HFFc6 (cell line): ENCODE data around the gene CHRNB1. TPM values are rescaled to one million over a fixed set of nuclear protein-coding genes. Genes with fewer than 3 reads are reported as not detected.

Source experiments
- DNase-seq: peaks from one replicate; pipeline ENCODE4 v3.0.0-alpha.2; 2018
- H3K27ac Mint-ChIP-seq: 2 replicates; pipeline ENCODE4 v1.8.0; 2020; ENCODE audit warnings: mild to moderate bottlenecking, mixed read lengths
- H3K27me3 Mint-ChIP-seq: 2 replicates; pipeline ENCODE4 v1.8.0; 2021; ENCODE audit warnings: mild to moderate bottlenecking, moderate library complexity, mixed read lengths; ENCODE audit not compliant: insufficient read depth
- H3K36me3 Mint-ChIP-seq: 2 replicates; pipeline ENCODE4 v1.8.0; 2021; ENCODE audit warnings: low read depth, mixed read lengths
- H3K4me1 Mint-ChIP-seq: 2 replicates; pipeline ENCODE4 v1.8.0; 2020; ENCODE audit warnings: low read depth, mixed read lengths
- H3K4me3 Mint-ChIP-seq: 2 replicates; pipeline ENCODE4 v1.8.0; 2020; ENCODE audit warnings: mild to moderate bottlenecking, moderate library complexity, mixed read lengths
- H3K9me3 Mint-ChIP-seq: 2 replicates; pipeline ENCODE4 v1.8.0; 2020; ENCODE audit warnings: mild to moderate bottlenecking, mixed read lengths
- total RNA-seq, 6 experiments: library from RNA; stranded (reverse); fragmentation: NEBNext Ultra II Directional; extraction: Animal tissue kit (Norgen Biotek cat#: 25700); gene quantifications; 2 replicates in 1 of 6; 3 replicates in 5 of 6; pipeline ENCODE4 v1.2.3, GENCODE V29; 2021
- TF ChIP-seq, protein P1 (sequence below): fragments of 200-600 bp; sonication (generic); IDR thresholded peaks from 2 replicates; pipeline ENCODE4 v1.5.0; 2021; ENCODE audit warnings: antibody characterized with exemption, mild to moderate bottlenecking

The CHRNB1 gene
- total RNA-seq, 6 experiments from 2014 or later, result 2.0 to 2.8 (median 2.4) TPM

DNA sequence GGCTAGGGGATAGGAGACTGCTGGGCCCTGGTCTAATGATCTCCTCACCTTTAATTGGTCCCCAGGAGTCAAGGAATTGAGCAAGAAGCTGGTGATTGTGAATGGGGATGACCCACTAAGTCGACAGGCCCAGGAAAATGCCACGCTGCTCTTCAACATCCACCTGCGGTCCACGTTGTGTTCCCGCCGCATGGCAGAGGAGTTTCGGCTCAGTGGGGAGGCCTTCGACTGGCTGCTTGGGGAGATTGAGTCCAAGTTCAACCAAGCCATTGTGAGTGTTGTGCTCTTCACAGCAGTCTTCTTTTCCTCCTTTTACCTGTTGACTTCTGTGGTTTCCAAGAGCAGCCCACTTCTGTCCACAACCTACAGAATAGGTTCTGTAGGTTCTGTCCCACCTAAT, 58.7 kb downstream of the CHRNB1 start:
- Mint-ChIP-seq H3K27ac (no peak overlapping the region), H3K27me3 (peaks cover 4% of the 10 kb centered on the region), H3K4me3 (no peak overlapping the region)

More for the DNA sequence above, 58.7 kb downstream of the CHRNB1 start:
- TF ChIP-seq, protein P1, sequence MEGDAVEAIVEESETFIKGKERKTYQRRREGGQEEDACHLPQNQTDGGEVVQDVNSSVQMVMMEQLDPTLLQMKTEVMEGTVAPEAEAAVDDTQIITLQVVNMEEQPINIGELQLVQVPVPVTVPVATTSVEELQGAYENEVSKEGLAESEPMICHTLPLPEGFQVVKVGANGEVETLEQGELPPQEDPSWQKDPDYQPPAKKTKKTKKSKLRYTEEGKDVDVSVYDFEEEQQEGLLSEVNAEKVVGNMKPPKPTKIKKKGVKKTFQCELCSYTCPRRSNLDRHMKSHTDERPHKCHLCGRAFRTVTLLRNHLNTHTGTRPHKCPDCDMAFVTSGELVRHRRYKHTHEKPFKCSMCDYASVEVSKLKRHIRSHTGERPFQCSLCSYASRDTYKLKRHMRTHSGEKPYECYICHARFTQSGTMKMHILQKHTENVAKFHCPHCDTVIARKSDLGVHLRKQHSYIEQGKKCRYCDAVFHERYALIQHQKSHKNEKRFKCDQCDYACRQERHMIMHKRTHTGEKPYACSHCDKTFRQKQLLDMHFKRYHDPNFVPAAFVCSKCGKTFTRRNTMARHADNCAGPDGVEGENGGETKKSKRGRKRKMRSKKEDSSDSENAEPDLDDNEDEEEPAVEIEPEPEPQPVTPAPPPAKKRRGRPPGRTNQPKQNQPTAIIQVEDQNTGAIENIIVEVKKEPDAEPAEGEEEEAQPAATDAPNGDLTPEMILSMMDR, result no peak
- Mint-ChIP-seq H3K9me3 (no peaks in the 10 kb centered on the region), H3K4me1 (no peaks in the 10 kb centered on the region), H3K36me3 (peaks cover 50% of the 10 kb centered on the region)
- no peak for DNase-seq

Other genes starting within 250 kb of the CHRNB1 start
- gene DLG4, start 225.2 kb upstream of the CHRNB1 start, total RNA-seq, result 10 to 100 TPM; 27.8 to 34.3 (median 28.1) TPM
- 100 to 1,000 TPM; 378 to 463 (median 405) TPM for gene ACADVL, start 225.1 kb upstream of the CHRNB1 start, total RNA-seq
- gene DVL2, start 210.5 kb upstream of the CHRNB1 start, total RNA-seq, result 10 to 100 TPM; 24.9 to 29.1 (median 27.0) TPM
- gene PHF23, start 205.6 kb upstream of the CHRNB1 start, total RNA-seq, result 10 to 100 TPM; 57.0 to 75.0 (median 68.2) TPM
- 100 to 1,000 TPM; 399 to 470 (median 426) TPM for gene GABARAP, start 202.6 kb upstream of the CHRNB1 start, total RNA-seq
- 100 to 1,000 TPM; 127 to 168 (median 146) TPM for gene CTDNEP1, start 193.3 kb upstream of the CHRNB1 start, total RNA-seq
- gene ELP5, start 192.8 kb upstream of the CHRNB1 start, total RNA-seq, result 10 to 100 TPM; 28.7 to 36.1 (median 34.0) TPM
- 1 to 10 TPM in 4 of 6 experiments, under 1 TPM in 2; 0.43 to 3.0 (median 1.7) TPM for gene CLDN7, start 182.6 kb upstream of the CHRNB1 start, total RNA-seq
- gene SLC2A4, start 163.3 kb upstream of the CHRNB1 start, total RNA-seq, result under 1 TPM in 5 of 6 experiments, not detected in 1; 0.07 to 0.09 (median 0.09) TPM
- gene YBX2, start 150.4 kb upstream of the CHRNB1 start, total RNA-seq, result not detected
- 1,000 to 10,000 TPM; 1,011 to 1,116 (median 1,072) TPM for gene EIF5A, start 137.4 kb upstream of the CHRNB1 start, total RNA-seq
- 10 to 100 TPM; 34.7 to 45.2 (median 40.7) TPM for gene GPS2, start 129.7 kb upstream of the CHRNB1 start, total RNA-seq
- 10 to 100 TPM; 18.7 to 24.6 (median 20.4) TPM for gene NEURL4, start 115.7 kb upstream of the CHRNB1 start, total RNA-seq
- 1 to 10 TPM; 3.2 to 6.4 (median 4.9) TPM for gene ACAP1, start 108.5 kb upstream of the CHRNB1 start, total RNA-seq
- 10 to 100 TPM; 11.2 to 14.5 (median 12.6) TPM for gene KCTD11, start 92.9 kb upstream of the CHRNB1 start, total RNA-seq
- not detected for gene TMEM95, start 89.9 kb upstream of the CHRNB1 start, total RNA-seq
- under 1 TPM; 0.20 to 0.41 (median 0.26) TPM for gene TNK1, start 64.0 kb upstream of the CHRNB1 start, total RNA-seq
- gene PLSCR3, start 50.5 kb upstream of the CHRNB1 start, total RNA-seq, result 100 to 1,000 TPM in 1 of 6 experiments, 10 to 100 TPM in 5; 85.6 to 114 (median 98.5) TPM
- 10 to 100 TPM; 52.2 to 79.1 (median 72.3) TPM for gene TMEM256, start 41.0 kb upstream of the CHRNB1 start, total RNA-seq
- 10 to 100 TPM; 41.3 to 57.3 (median 46.2) TPM for gene NLGN2, start 37.2 kb upstream of the CHRNB1 start, total RNA-seq
- gene SPEM1, start 24.7 kb upstream of the CHRNB1 start, total RNA-seq, result not detected
- not detected for gene SPEM2, start 19.4 kb upstream of the CHRNB1 start, total RNA-seq
- gene SPEM3, start 16.2 kb upstream of the CHRNB1 start, total RNA-seq, result not detected
- gene TMEM102, start 9.6 kb upstream of the CHRNB1 start, total RNA-seq, result 1 to 10 TPM; 2.2 to 2.9 (median 2.8) TPM
- under 1 TPM in 3 of 6 experiments, not detected in 3; 0.10 to 0.31 (median 0.24) TPM for gene FGF11, start 5.5 kb upstream of the CHRNB1 start, total RNA-seq
- gene ZBTB4, start 34.6 kb downstream of the CHRNB1 start, total RNA-seq, result 10 to 100 TPM; 62.7 to 75.9 (median 68.6) TPM
- not detected for gene SLC35G6, start 36.4 kb downstream of the CHRNB1 start, total RNA-seq
- gene POLR2A, start 39.3 kb downstream of the CHRNB1 start, total RNA-seq, result 100 to 1,000 TPM; 111 to 127 (median 118) TPM
- gene TNFSF12, start 104.0 kb downstream of the CHRNB1 start, total RNA-seq, result 10 to 100 TPM; 22.0 to 28.3 (median 25.4) TPM
- 1 to 10 TPM; 1.2 to 2.8 (median 1.5) TPM for gene TNFSF13, start 113.7 kb downstream of the CHRNB1 start, total RNA-seq
- 10 to 100 TPM; 53.9 to 70.3 (median 60.3) TPM for gene SENP3, start 116.9 kb downstream of the CHRNB1 start, total RNA-seq
- 10 to 100 TPM; 46.6 to 71.7 (median 68.5) TPM for gene CD68, start 134.6 kb downstream of the CHRNB1 start, total RNA-seq
- gene MPDU1, start 138.8 kb downstream of the CHRNB1 start, total RNA-seq, result 10 to 100 TPM; 59.2 to 91.2 (median 68.6) TPM
- gene SOX15, start 145.0 kb downstream of the CHRNB1 start, total RNA-seq, result 1 to 10 TPM in 1 of 6 experiments, under 1 TPM in 5; 0.62 to 1.0 (median 0.81) TPM
- gene FXR2, start 169.8 kb downstream of the CHRNB1 start, total RNA-seq, result 10 to 100 TPM; 49.3 to 62.3 (median 51.5) TPM
- 10 to 100 TPM; 39.2 to 55.0 (median 43.5) TPM for gene SAT2, start 182.8 kb downstream of the CHRNB1 start, total RNA-seq
- gene SHBG, start 185.1 kb downstream of the CHRNB1 start, total RNA-seq, result 1 to 10 TPM in 1 of 6 experiments, under 1 TPM in 5; 0.36 to 1.2 (median 0.79) TPM
- not detected for gene ATP1B2, start 205.9 kb downstream of the CHRNB1 start, total RNA-seq
- 10 to 100 TPM; 68.1 to 84.3 (median 75.4) TPM for gene TP53, start 242.4 kb downstream of the CHRNB1 start, total RNA-seq
- gene WRAP53, start 243.4 kb downstream of the CHRNB1 start, total RNA-seq, result 10 to 100 TPM in 5 of 6 experiments, 1 to 10 TPM in 1; 8.6 to 18.2 (median 15.2) TPM